IPS-15b (cell line): ENCODE measurements around the gene RUNX3.
"Not testable (repeated sequence)": the region's sequence is repeated elsewhere in the genome, so short reads cannot be mapped to it uniquely, and the experiment has no call there.

Experiments
- H3K27me3 ChIP-seq: one replicate; pipeline ENCODE4 v1.6.1; 2013; ENCODE audit warnings: low read length; ENCODE audit not compliant: control insufficient read depth, insufficient read depth
- H3K36me3 ChIP-seq: one replicate; pipeline ENCODE4 v1.6.1; 2013; ENCODE audit warnings: low read length; ENCODE audit not compliant: control insufficient read depth, insufficient read depth
- H3K4me1 ChIP-seq: one replicate; pipeline ENCODE4 v1.6.1; 2013; ENCODE audit warnings: mild to moderate bottlenecking, low read length; ENCODE audit not compliant: control insufficient read depth, insufficient read depth
- H3K4me3 ChIP-seq: one replicate; pipeline ENCODE4 v1.5.1; 2013; ENCODE audit warnings: low read depth, low read length
- H3K9ac ChIP-seq: one replicate; pipeline ENCODE4 v1.6.1; 2013; ENCODE audit warnings: low read depth, mild to moderate bottlenecking, low read length
- H3K9me3 ChIP-seq: one replicate; pipeline ENCODE4 v1.6.1; 2013; ENCODE audit warnings: mild to moderate bottlenecking, low read length; ENCODE audit not compliant: control insufficient read depth, insufficient read depth

RUNX3 gene

GRCh38 chr1:24912376-24913273 lies 17.5 kb downstream of the RUNX3 start:
- no peak overlapping the region for H3K9ac ChIP-seq
- H3K9me3 ChIP-seq, result no peaks in the 10 kb centered on the region
- peaks cover 3% of the 10 kb centered on the region for H3K4me1 ChIP-seq
- no peaks in the 10 kb centered on the region for H3K27me3 ChIP-seq
- no peak overlapping the region for H3K4me3 ChIP-seq
- H3K36me3 ChIP-seq, result no peaks in the 10 kb centered on the region

- Histone ChIP-seq H3K27me3 (no peaks in the 10 kb centered on the region), H3K9me3 (no peaks in the 10 kb centered on the region), H3K9ac (no peak overlapping the region), H3K4me3 (no peak overlapping the region), H3K36me3 (no peaks in the 10 kb centered on the region), H3K4me1 (peaks cover 3% of the 10 kb centered on the region)
Measured at GRCh38 chr1:24911651-24912155, 18.4 kb downstream of the RUNX3 start.

GRCh38 chr1:24910751-24911650 lies 19.1 kb downstream of the RUNX3 start:
- no peaks in the 10 kb centered on the region for H3K36me3 ChIP-seq
- H3K9ac ChIP-seq, result no peak overlapping the region
- peaks cover 3% of the 10 kb centered on the region for H3K4me1 ChIP-seq

GRCh38 chr1:24910210-24910609 lies 19.9 kb downstream of the RUNX3 start:
- H3K9me3 ChIP-seq, result no peaks in the 10 kb centered on the region
- peaks cover 3% of the 10 kb centered on the region for H3K4me1 ChIP-seq
- no peak overlapping the region for H3K9ac ChIP-seq
- H3K27me3 ChIP-seq, result no peaks in the 10 kb centered on the region
- H3K36me3 ChIP-seq, result no peaks in the 10 kb centered on the region
- H3K4me3 ChIP-seq, result no peak overlapping the region

More at GRCh38 chr1:24910751-24911650, 19.1 kb downstream of the RUNX3 start:
- Histone ChIP-seq H3K27me3 (no peaks in the 10 kb centered on the region), H3K4me3 (no peak overlapping the region), H3K9me3 (no peaks in the 10 kb centered on the region)

GRCh38 chr1:24909388-24909898 lies 20.6 kb downstream of the RUNX3 start:
- no peaks in the 10 kb centered on the region for H3K9me3 ChIP-seq
- no peaks in the 10 kb centered on the region for H3K27me3 ChIP-seq
- H3K4me1 ChIP-seq, result peaks cover 3% of the 10 kb centered on the region
- H3K9ac ChIP-seq, result no peak overlapping the region
- no peak overlapping the region for H3K4me3 ChIP-seq
- no peaks in the 10 kb centered on the region for H3K36me3 ChIP-seq

- H3K36me3 ChIP-seq, result no peaks in the 10 kb centered on the region
- H3K4me1 ChIP-seq, result peaks cover 3% of the 10 kb centered on the region
- no peak overlapping the region for H3K9ac ChIP-seq
- H3K9me3 ChIP-seq, result no peaks in the 10 kb centered on the region
- no peaks in the 10 kb centered on the region for H3K27me3 ChIP-seq
- H3K4me3 ChIP-seq, result no peak overlapping the region
Measured at GRCh38 chr1:24908591-24909259, 21.4 kb downstream of the RUNX3 start.

GRCh38 chr1:24907587-24908294 lies 22.3 kb downstream of the RUNX3 start:
- not testable (repeated sequence) for H3K4me1 ChIP-seq, H3K9ac ChIP-seq, H3K36me3 ChIP-seq

GRCh38 chr1:24906760-24907490 lies 23.2 kb downstream of the RUNX3 start:
- Histone ChIP-seq H3K36me3 (no peaks in the 10 kb centered on the region), H3K9me3 (no peaks in the 10 kb centered on the region), H3K4me1 (peaks cover 3% of the 10 kb centered on the region), H3K27me3 (no peaks in the 10 kb centered on the region), H3K4me3 (no peak overlapping the region), H3K9ac (no peak overlapping the region)

More at GRCh38 chr1:24907587-24908294, 22.3 kb downstream of the RUNX3 start:
- H3K4me3 ChIP-seq, H3K9me3 ChIP-seq, H3K27me3 ChIP-seq: not testable (repeated sequence)

- Histone ChIP-seq H3K9me3 (no peaks in the 10 kb centered on the region), H3K27me3 (no peaks in the 10 kb centered on the region), H3K9ac (no peak overlapping the region), H3K4me3 (no peak overlapping the region), H3K4me1 (peaks cover 3% of the 10 kb centered on the region), H3K36me3 (no peaks in the 10 kb centered on the region)
Measured at GRCh38 chr1:24905979-24906720, 23.9 kb downstream of the RUNX3 start.
